SK-N-SH (cell line): ENCODE measurements around the gene ASS1. TPM values are rescaled to one million over a fixed set of nuclear protein-coding genes. Genes with fewer than 3 reads are reported as not detected.

Experiments used
- CTCF ChIA-PET: fragments of 300-600, 350-600 bp; formaldehyde crosslinking; extraction: SDS; loops from one replicate; lab custom pipeline; 2021; lab: Yijun Ruan, JAX
- POLR2A ChIA-PET: fragments of 350-600 bp; sonication (Branson Sonifier 250); formaldehyde crosslinking; extraction: SDS; loops from one replicate; lab custom pipeline; 2020; ENCODE audit warnings: antibody characterized with exemption, inconsistent platforms; lab: Yijun Ruan, JAX
- DNase-seq: peaks from one replicate; pipeline ENCODE4 v3.0.0; 2012
- H2AFZ ChIP-seq: fragments of 200-600 bp; sonication (generic); 2 replicates; pipeline ENCODE4 v1.8.1; 2016; ENCODE audit warnings: antibody characterized with exemption, mild to moderate bottlenecking, low read depth
- H3F3A ChIP-seq: fragments of 200-600 bp; sonication (generic); replicated peaks from 2 replicates; pipeline ENCODE3; 2016; ENCODE audit warnings: antibody characterized with exemption, mild to moderate bottlenecking; ENCODE audit not compliant: insufficient read depth
- H3K27ac ChIP-seq, 2 experiments: fragments of 200-500 bp in 1 of 2; fragments of 200-600 bp in 1 of 2; sonication (Bioruptor generic) in 1 of 2; sonication (generic), shearing (Covaris generic) in 1 of 2; 2 replicates each; pipeline versions ENCODE4 v1.5.1 to v1.6.1; 2014 to 2016; ENCODE audit warnings: low read depth in 2 of 2, inconsistent platforms in 1 of 2, low read length in 1 of 2, mild to moderate bottlenecking in 1 of 2, mixed read lengths in 1 of 2
- H3K27me3 ChIP-seq: fragments of 200-600 bp; sonication (generic), shearing (Covaris generic); 2 replicates; pipeline ENCODE4 v1.6.1; 2016; ENCODE audit warnings: mixed run types; ENCODE audit not compliant: insufficient read depth
- H3K36me3 ChIP-seq, 2 experiments: fragments of 200-500 bp in 1 of 2; fragments of 200-600 bp in 1 of 2; sonication (Bioruptor generic) in 1 of 2; sonication (generic) in 1 of 2; replicated peaks in 1 of 2; 2 replicates each; pipeline versions ENCODE3 to v1.5.1; 2014 to 2016; ENCODE audit warnings: low read length in 1 of 2, mild to moderate bottlenecking in 1 of 2; ENCODE audit not compliant: insufficient read depth in 2 of 2, control insufficient read depth in 1 of 2
- H3K4me1 ChIP-seq, 2 experiments: fragments of 200-500 bp in 1 of 2; fragments of 200-600 bp in 1 of 2; sonication (Bioruptor generic) in 1 of 2; sonication (generic), shearing (Covaris generic) in 1 of 2; 2 replicates each; pipeline versions ENCODE4 v1.5.1 to v1.6.1; 2014 to 2016; ENCODE audit warnings: low read depth in 1 of 2, low read length in 1 of 2, mixed run types in 1 of 2; ENCODE audit not compliant: insufficient read depth in 2 of 2, control insufficient read depth in 1 of 2
- H3K4me2 ChIP-seq: fragments of 200-600 bp; sonication (generic), shearing (Covaris generic); 2 replicates; pipeline ENCODE4 v1.6.1; 2017; ENCODE audit warnings: mixed run types
- H3K4me3 ChIP-seq, 2 experiments: fragments of 200-500 bp in 1 of 2; fragments of 200-600 bp in 1 of 2; sonication (Bioruptor generic) in 1 of 2; sonication (generic), shearing (Covaris generic) in 1 of 2; 2 replicates each; pipeline versions ENCODE4 v1.5.1 to v1.8.1; 2014 to 2016; ENCODE audit warnings: low read depth in 2 of 2, inconsistent platforms in 1 of 2, low read length in 1 of 2, mild to moderate bottlenecking in 1 of 2, mixed read lengths in 1 of 2, moderate library complexity in 1 of 2
- H3K79me2 ChIP-seq: fragments of 200-600 bp; sonication (generic); 2 replicates; pipeline ENCODE4 v1.8.1; 2017; ENCODE audit warnings: mild to moderate bottlenecking; ENCODE audit not compliant: insufficient read depth
- H3K9ac ChIP-seq: fragments of 200-600 bp; sonication (generic); 2 replicates; pipeline ENCODE4 v1.6.1; 2017; ENCODE audit warnings: mixed run types
- H3K9me2 ChIP-seq: fragments of 200-600 bp; sonication (generic); 2 replicates; pipeline ENCODE4 v1.6.1; 2017; ENCODE audit warnings: mixed run types
- H3K9me3 ChIP-seq: fragments of 200-600 bp; sonication (generic); 2 replicates; pipeline ENCODE4 v1.6.1; 2017; ENCODE audit warnings: mixed run types, mild to moderate bottlenecking, moderate library complexity
- H4K20me1 ChIP-seq: fragments of 200-600 bp; sonication (generic); 2 replicates; pipeline ENCODE4 v1.6.1; 2017; ENCODE audit warnings: mild to moderate bottlenecking, mixed run types; ENCODE audit not compliant: insufficient read depth
- CHD2 ChIP-seq: fragments of 150-350 bp; IDR thresholded peaks from 2 replicates; pipeline ENCODE4 v1.6.1; 2018; ENCODE audit warnings: low read length; ENCODE audit not compliant: partially characterized antibody
- ELF1 ChIP-seq: IDR thresholded peaks from 2 replicates; pipeline ENCODE4 v1.4.0; 2012
- EZH2phosphoT487 ChIP-seq: fragments of 200-600 bp; sonication (generic); IDR thresholded peaks from 2 replicates; pipeline ENCODE4 v1.6.1; 2017; ENCODE audit warnings: low read depth, mixed run types, mild to moderate bottlenecking, antibody characterized with exemption, moderate library complexity, borderline replicate concordance
- FOSL2 ChIP-seq: IDR thresholded peaks from 2 replicates; pipeline ENCODE4 v1.4.0; 2012; ENCODE audit warnings: low read depth, mild to moderate bottlenecking, moderate library complexity, borderline replicate concordance
- FOXJ3 ChIP-seq: sonication (generic); formaldehyde crosslinking; IDR thresholded peaks from 2 replicates; pipeline ENCODE4 v1.5.1; 2020; ENCODE audit warnings: mild to moderate bottlenecking, missing genetic modification reagents
- FOXM1 ChIP-seq: IDR thresholded peaks from 2 replicates; pipeline ENCODE4 v1.4.0; 2012; ENCODE audit warnings: low read depth, mild to moderate bottlenecking
- GATA2 ChIP-seq: sonication (generic); formaldehyde crosslinking; IDR thresholded peaks from 2 replicates; pipeline ENCODE4 v1.5.0; 2020; ENCODE audit warnings: mild to moderate bottlenecking, missing genetic modification reagents
- JUND ChIP-seq: IDR thresholded peaks from 2 replicates; pipeline ENCODE4 v1.4.0; 2012
- MEF2A ChIP-seq: IDR thresholded peaks from 2 replicates; pipeline ENCODE4 v1.4.0; 2012; ENCODE audit warnings: low read depth, borderline replicate concordance
- NFIC ChIP-seq: IDR thresholded peaks from 2 replicates; pipeline ENCODE4 v1.4.0; 2012; ENCODE audit warnings: borderline replicate concordance
- NRF1 ChIP-seq: IDR thresholded peaks from 2 replicates; pipeline ENCODE4 v1.6.1; 2012; ENCODE audit warnings: low read depth, mild to moderate bottlenecking, low read length
- RAD21 ChIP-seq: IDR thresholded peaks from 2 replicates; pipeline ENCODE4 v1.6.1; 2012; ENCODE audit warnings: mild to moderate bottlenecking, low read length
- RCOR1 ChIP-seq: fragments of 150-350 bp; IDR thresholded peaks from 2 replicates; pipeline ENCODE4 v1.6.1; 2017; ENCODE audit warnings: antibody characterized with exemption, low read length
- RFX5 ChIP-seq: IDR thresholded peaks from 2 replicates; pipeline ENCODE4 v1.6.1; 2012; ENCODE audit warnings: mild to moderate bottlenecking, improper control_type of control experiment, low read length
- SIN3A ChIP-seq: IDR thresholded peaks from 2 replicates; pipeline ENCODE4 v1.6.1; 2012; ENCODE audit warnings: low read depth, mild to moderate bottlenecking, low read length, moderate library complexity, borderline replicate concordance
- SMC3 ChIP-seq: IDR thresholded peaks from 2 replicates; pipeline ENCODE4 v1.6.1; 2012; ENCODE audit warnings: low read depth, low read length, improper control_type of control experiment
- TCF12 ChIP-seq: IDR thresholded peaks from 2 replicates; pipeline ENCODE4 v1.4.0; 2012
- TEAD4 ChIP-seq: IDR thresholded peaks from 2 replicates; pipeline ENCODE4 v1.4.0; 2012; ENCODE audit warnings: mild to moderate bottlenecking, borderline replicate concordance; ENCODE audit not compliant: insufficient read depth
- WGBS: methylation state at CpG from one replicate; pipeline ENCODE4 v1.1.6; 2017; ENCODE audit warnings: low lambda C conversion rate; 5-methylcytosine and 5-hydroxymethylcytosine counted together
- polyA plus RNA-seq, 3 experiments: library from polyadenylated mRNA; depleted of rRNA; stranded (reverse); fragments of >200 nt; gene quantifications; 2 replicates each; pipeline ENCODE4 v1.2.3, GENCODE V29; 2012
- TF ChIP-seq, protein P1 (sequence below): fragments of 200-600 bp; sonication (generic); IDR thresholded peaks from 2 replicates; pipeline ENCODE4 v1.6.1; 2017; ENCODE audit warnings: antibody characterized with exemption, mild to moderate bottlenecking, moderate library complexity
- TF ChIP-seq, protein P2 (sequence below): IDR thresholded peaks from 2 replicates; pipeline ENCODE4 v1.4.0; 2012; ENCODE audit warnings: low read depth, borderline replicate concordance
- TF ChIP-seq, protein P3 (sequence below): fragments of 150-350 bp; IDR thresholded peaks from 2 replicates; pipeline ENCODE4 v1.6.1; 2017; ENCODE audit warnings: antibody characterized with exemption, low read length, low read depth, borderline replicate concordance

The ASS1 gene
- polyA plus RNA-seq, 1 of the 3 experiments (the other 2 are of a cell fraction), result 0.59 TPM

DNA sequence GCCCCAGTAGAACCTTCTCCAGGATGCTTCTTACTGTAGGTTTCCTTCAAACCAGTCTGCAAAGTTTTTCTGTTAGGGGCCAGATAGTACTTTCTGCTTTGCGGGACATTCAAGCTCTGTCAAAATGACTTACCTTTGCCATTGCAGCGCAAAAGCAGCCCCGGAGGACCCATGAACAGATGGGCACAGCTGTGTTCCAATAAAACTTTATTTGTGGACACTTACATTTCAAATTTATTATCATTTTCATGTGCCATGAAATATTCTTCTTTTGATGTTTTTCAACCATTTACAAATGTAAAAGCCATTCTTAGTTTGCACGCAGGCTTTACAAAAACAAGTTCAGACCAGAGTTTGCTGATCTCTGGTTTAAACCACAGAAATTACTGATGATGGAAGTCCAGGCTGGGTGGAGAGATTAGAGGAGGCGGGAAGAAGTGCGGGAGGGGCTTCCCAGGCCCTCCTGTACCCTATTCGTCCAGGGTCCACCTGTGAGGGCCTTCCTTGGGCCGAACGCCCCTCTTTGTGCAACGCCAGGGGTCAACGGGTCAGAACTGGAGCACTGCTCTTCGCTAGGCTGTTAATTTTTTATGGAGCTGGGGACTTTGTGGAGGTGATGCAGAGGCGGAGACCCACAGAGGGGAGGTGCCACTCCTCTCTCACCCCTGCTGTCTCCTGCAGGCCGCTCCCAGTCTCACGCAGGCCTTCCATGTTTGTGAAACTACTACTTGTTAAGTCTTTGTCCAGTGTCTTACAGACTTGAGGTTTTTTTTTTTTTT, 7.6 kb upstream of the ASS1 start:
- no peak overlapping the region for H2AFZ ChIP-seq
- H3K4me2 ChIP-seq, result no peak overlapping the region
- no peaks in the 10 kb centered on the region for H3K79me2 ChIP-seq
- H3K4me1 ChIP-seq, result peaks cover 0 to 14% of the 10 kb centered on the region in 2 experiments; a peak in 1 of 4 replicates
- H3K27ac ChIP-seq, result no peak overlapping the region
- ChIA-PET CTCF (interaction anchor here (1.2 to 1.4 kb wide), 3 partner anchors 12 to 247 kb away, joined by 3 to 5 read pairs (median 5); no protein-coding TSS in a partner anchor), POLR2A (interaction anchor here (0.6 kb wide), 1 partner anchor 17 kb away, joined by 3 read pairs; no protein-coding TSS in a partner anchor)
- 90% methylated on average over 15 of the region's 15 CpGs for WGBS
- DNase-seq, result no peak
- H3K9me2 ChIP-seq, result no peaks in the 10 kb centered on the region
- no peaks in the 10 kb centered on the region for H3K9me3 ChIP-seq
- no peaks in the 10 kb centered on the region for H4K20me1 ChIP-seq
- H3K36me3 ChIP-seq, result no peaks in the 10 kb centered on the region
- H3K9ac ChIP-seq, result no peak overlapping the region
- no peak overlapping the region for H3K4me3 ChIP-seq
- H3K27me3 ChIP-seq, result no peaks in the 10 kb centered on the region
- no peaks in the 10 kb centered on the region for H3F3A ChIP-seq
- TF ChIP-seq GATA2 (CRISPR knock-in tag) (no peak), JUND (no peak), RFX5 (no peak), NFIC (no peak), FOSL2 (no peak), FOXM1 (no peak), CHD2 (no peak), EZH2phosphoT487 (no peak), TEAD4 (no peak), SMC3 (no peak)
- TF ChIP-seq, protein P1, sequence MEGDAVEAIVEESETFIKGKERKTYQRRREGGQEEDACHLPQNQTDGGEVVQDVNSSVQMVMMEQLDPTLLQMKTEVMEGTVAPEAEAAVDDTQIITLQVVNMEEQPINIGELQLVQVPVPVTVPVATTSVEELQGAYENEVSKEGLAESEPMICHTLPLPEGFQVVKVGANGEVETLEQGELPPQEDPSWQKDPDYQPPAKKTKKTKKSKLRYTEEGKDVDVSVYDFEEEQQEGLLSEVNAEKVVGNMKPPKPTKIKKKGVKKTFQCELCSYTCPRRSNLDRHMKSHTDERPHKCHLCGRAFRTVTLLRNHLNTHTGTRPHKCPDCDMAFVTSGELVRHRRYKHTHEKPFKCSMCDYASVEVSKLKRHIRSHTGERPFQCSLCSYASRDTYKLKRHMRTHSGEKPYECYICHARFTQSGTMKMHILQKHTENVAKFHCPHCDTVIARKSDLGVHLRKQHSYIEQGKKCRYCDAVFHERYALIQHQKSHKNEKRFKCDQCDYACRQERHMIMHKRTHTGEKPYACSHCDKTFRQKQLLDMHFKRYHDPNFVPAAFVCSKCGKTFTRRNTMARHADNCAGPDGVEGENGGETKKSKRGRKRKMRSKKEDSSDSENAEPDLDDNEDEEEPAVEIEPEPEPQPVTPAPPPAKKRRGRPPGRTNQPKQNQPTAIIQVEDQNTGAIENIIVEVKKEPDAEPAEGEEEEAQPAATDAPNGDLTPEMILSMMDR, result no peak
- TF ChIP-seq, protein P2, sequence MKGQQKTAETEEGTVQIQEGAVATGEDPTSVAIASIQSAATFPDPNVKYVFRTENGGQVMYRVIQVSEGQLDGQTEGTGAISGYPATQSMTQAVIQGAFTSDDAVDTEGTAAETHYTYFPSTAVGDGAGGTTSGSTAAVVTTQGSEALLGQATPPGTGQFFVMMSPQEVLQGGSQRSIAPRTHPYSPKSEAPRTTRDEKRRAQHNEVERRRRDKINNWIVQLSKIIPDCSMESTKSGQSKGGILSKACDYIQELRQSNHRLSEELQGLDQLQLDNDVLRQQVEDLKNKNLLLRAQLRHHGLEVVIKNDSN, result no peak

DNA sequence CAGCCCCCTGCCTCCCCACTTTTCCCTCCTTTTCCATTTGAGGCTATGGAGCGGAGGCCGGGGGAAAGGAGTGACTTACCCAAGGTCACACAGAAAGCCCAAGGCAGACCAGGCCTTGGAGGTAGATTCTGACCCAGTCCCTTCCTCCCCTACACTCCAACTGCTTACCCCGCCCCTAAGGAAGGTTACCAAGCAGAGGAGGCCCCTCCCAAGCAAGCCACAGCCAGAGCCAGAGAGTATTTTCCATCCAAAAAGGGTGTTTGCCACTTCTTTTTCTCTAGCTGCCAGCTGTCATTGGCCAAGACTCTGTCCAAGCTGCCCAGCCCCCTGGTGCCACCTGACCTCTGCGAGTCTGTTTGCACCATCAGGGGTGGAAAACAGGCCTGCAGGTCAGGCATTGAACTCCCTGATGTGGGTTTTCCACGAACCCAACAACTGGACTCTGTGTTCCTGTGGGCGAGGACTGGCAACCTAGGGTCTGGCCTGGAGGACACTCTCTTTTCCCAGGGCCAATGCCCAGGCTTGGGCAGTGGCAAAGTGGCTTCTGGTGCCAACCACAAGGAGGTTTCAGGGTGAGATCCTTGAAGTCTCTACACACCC, 6.3 kb upstream of the ASS1 start:
- DNase-seq, result no peak
- no peak overlapping the region for H3K9ac ChIP-seq
- ChIA-PET POLR2A (no interaction called here), CTCF (interaction anchor here (1.1 kb wide), 1 partner anchor 9 kb away, joined by 4 read pairs; no protein-coding TSS in a partner anchor)
- no peaks in the 10 kb centered on the region for H3K79me2 ChIP-seq
- H3F3A ChIP-seq, result no peaks in the 10 kb centered on the region
- H3K4me2 ChIP-seq, result no peak overlapping the region
- no peaks in the 10 kb centered on the region for H3K36me3 ChIP-seq
- H3K4me1 ChIP-seq, result peaks cover 0 to 1% of the 10 kb centered on the region in 2 experiments; a peak in 1 of 4 replicates
- H3K4me3 ChIP-seq, result no peak overlapping the region
- no peak overlapping the region for H2AFZ ChIP-seq
- no peak overlapping the region for H3K27ac ChIP-seq
- WGBS, result 70% methylated on average over 6 of the region's 6 CpGs
- no peaks in the 10 kb centered on the region for H4K20me1 ChIP-seq
- no peaks in the 10 kb centered on the region for H3K9me3 ChIP-seq
- no peaks in the 10 kb centered on the region for H3K27me3 ChIP-seq
- H3K9me2 ChIP-seq, result no peaks in the 10 kb centered on the region
- TF ChIP-seq NRF1, result no peak
- no peak for TF ChIP-seq RAD21
- TF ChIP-seq SIN3A, result no peak
- TF ChIP-seq, protein P2, result no peak
- no peak for TF ChIP-seq JUND
- TF ChIP-seq FOXJ3 (CRISPR knock-in tag), result no peak
- no peak for TF ChIP-seq RCOR1
- no peak for TF ChIP-seq TCF12
- TF ChIP-seq SMC3, result no peak
- TF ChIP-seq MEF2A, result no peak
- TF ChIP-seq, protein P3, sequence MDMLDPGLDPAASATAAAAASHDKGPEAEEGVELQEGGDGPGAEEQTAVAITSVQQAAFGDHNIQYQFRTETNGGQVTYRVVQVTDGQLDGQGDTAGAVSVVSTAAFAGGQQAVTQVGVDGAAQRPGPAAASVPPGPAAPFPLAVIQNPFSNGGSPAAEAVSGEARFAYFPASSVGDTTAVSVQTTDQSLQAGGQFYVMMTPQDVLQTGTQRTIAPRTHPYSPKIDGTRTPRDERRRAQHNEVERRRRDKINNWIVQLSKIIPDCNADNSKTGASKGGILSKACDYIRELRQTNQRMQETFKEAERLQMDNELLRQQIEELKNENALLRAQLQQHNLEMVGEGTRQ, result no peak
- no peak for TF ChIP-seq ELF1
